A673 (cell line): Measurements from ENCODE around the gene MRTFA. TPM values are rescaled to one million over a fixed set of nuclear protein-coding genes. Genes with fewer than 3 reads are reported as not detected.

Experiments
- BruUV-seq: library from RNA; stranded (reverse); fragments of 400-500 nt; replicated peaks from 2 replicates; lab custom pipeline; 2021; lab: Mats Ljungman, UMichigan
- CTCF ChIA-PET: fragments of 300-600 bp; sonication (Branson Sonifier 250); formaldehyde crosslinking; loops from one replicate; lab custom pipeline; 2022; ENCODE audit warnings: antibody characterized with exemption; lab: Charles Lee
- POLR2A ChIA-PET: fragments of 300-600 bp; sonication (Branson Sonifier 250); formaldehyde crosslinking; loops from one replicate; lab custom pipeline; 2022; ENCODE audit warnings: antibody characterized with exemption; ENCODE audit not compliant: low non-redundant PET; lab: Charles Lee
- DNase-seq: peaks from one replicate; pipeline ENCODE4 v3.0.0-alpha.2; 2015; ENCODE audit warnings: low spot score
- H3K27ac ChIP-seq: fragments of 200-600 bp; sonication (generic); 2 replicates; pipeline ENCODE4 v1.5.1; 2016; ENCODE audit warnings: mixed run types, low read depth, mild to moderate bottlenecking, mixed read lengths, antibody characterized with exemption, low read length; ENCODE audit not compliant: poor library complexity, severe bottlenecking
- H3K27me3 ChIP-seq: fragments of 200-600 bp; sonication (generic); replicated peaks from 2 replicates; pipeline ENCODE4 v1.6.1; 2017; ENCODE audit warnings: mixed run types, low read depth, mild to moderate bottlenecking, mixed read lengths, antibody characterized with exemption, low read length; ENCODE audit not compliant: insufficient read depth, poor library complexity
- H3K36me3 ChIP-seq: fragments of 200-600 bp; sonication (generic); 2 replicates; pipeline ENCODE4 v1.6.1; 2016; ENCODE audit warnings: mixed run types, mild to moderate bottlenecking, mixed read lengths, antibody characterized with exemption, low read length; ENCODE audit not compliant: insufficient read depth, poor library complexity, severe bottlenecking
- H3K4me1 ChIP-seq: fragments of 200-600 bp; sonication (generic); 2 replicates; pipeline ENCODE4 v1.6.1; 2017; ENCODE audit warnings: mixed run types, mild to moderate bottlenecking, mixed read lengths, antibody characterized with exemption, low read length; ENCODE audit not compliant: insufficient read depth, poor library complexity, severe bottlenecking
- H3K4me3 ChIP-seq: fragments of 200-600 bp; sonication (generic); 2 replicates; pipeline ENCODE4 v1.5.1; 2016; ENCODE audit warnings: low read depth, mixed run types, mild to moderate bottlenecking, mixed read lengths, low read length; ENCODE audit not compliant: poor library complexity, severe bottlenecking
- H3K9me3 ChIP-seq: fragments of 200-600 bp; sonication (generic); 2 replicates; pipeline ENCODE4 v1.6.1; 2016; ENCODE audit warnings: mixed run types, low read depth, mild to moderate bottlenecking, mixed read lengths, antibody characterized with exemption, low read length; ENCODE audit not compliant: poor library complexity, severe bottlenecking
- CTCF ChIP-seq: fragments of 300-800, 200-600 bp; sonication (generic); conservative IDR thresholded peaks from 2 replicates; pipeline ENCODE4 v1.5.1; 2017; ENCODE audit warnings: low read depth, mild to moderate bottlenecking, antibody characterized with exemption, low read length, moderate library complexity, mixed read lengths
- EZH2 ChIP-seq: fragments of 200-600 bp; sonication (generic); IDR thresholded peaks from 2 replicates; pipeline ENCODE4 v1.6.1; 2017; ENCODE audit warnings: borderline replicate concordance, low read depth, mild to moderate bottlenecking, mixed read lengths, antibody characterized with exemption, low read length; ENCODE audit not compliant: poor library complexity, severe bottlenecking
- intact Hi-C: fragments of 100-400 bp; cut with micrococcal nuclease; formaldehyde crosslinking; loops from one replicate; pipeline ENCODE4 v1.10.0; 2022; ENCODE audit not compliant: unreplicated experiment
- total RNA-seq: library from RNA; stranded (reverse); gene quantifications from 2 replicates; pipeline ENCODE4 v1.2.3, GENCODE V29; 2021

MRTFA gene
- total RNA-seq, 1 experiment from 2014 or later = 35.8 TPM

- ChIA-PET CTCF (no interaction called here), POLR2A (no interaction called here)
- Histone ChIP-seq H3K27me3 (no peaks in the 10 kb centered on the region), H3K4me1 (peaks cover 31% of the 10 kb centered on the region), H3K27ac (peak overlapping the region; percentile 74), H3K4me3 (no peak overlapping the region), H3K36me3 (no peaks in the 10 kb centered on the region), H3K9me3 (no peaks in the 10 kb centered on the region)
- intact Hi-C loops = no loop called here
- no peak for DNase-seq
- BruUV-seq = no TSS peak
- TF ChIP-seq CTCF = no peak
- TF ChIP-seq EZH2 = no peak
Measured at GRCh38 chr22:40535642-40536041, 100.9 kb downstream of the MRTFA start.

GRCh38 chr22:40535189-40535512 lies 101.4 kb downstream of the MRTFA start:
- intact Hi-C loops = no loop called here
- H3K4me3 ChIP-seq = no peak overlapping the region
- ChIA-PET POLR2A (no interaction called here), CTCF (no interaction called here)
- peaks cover 31% of the 10 kb centered on the region for H3K4me1 ChIP-seq
- peak overlapping the region; percentile 74 for H3K27ac ChIP-seq
- no peak for TF ChIP-seq CTCF
- TF ChIP-seq EZH2 = no peak
- no peaks in the 10 kb centered on the region for H3K36me3 ChIP-seq
- BruUV-seq = no TSS peak
- H3K9me3 ChIP-seq = no peaks in the 10 kb centered on the region
- no peak for DNase-seq
- H3K27me3 ChIP-seq = no peaks in the 10 kb centered on the region

GRCh38 chr22:40534379-40535188 lies 101.9 kb downstream of the MRTFA start:
- Histone ChIP-seq H3K4me3 (peak overlapping the region; percentile 27), H3K9me3 (no peaks in the 10 kb centered on the region), H3K27me3 (no peaks in the 10 kb centered on the region), H3K36me3 (no peaks in the 10 kb centered on the region), H3K27ac (peak overlapping the region; percentile 74), H3K4me1 (peaks cover 31% of the 10 kb centered on the region)
- ChIA-PET CTCF (interaction anchor here (0.6 to 1.4 kb wide), 2 partner anchors 10 to 21 kb away, joined by 3 read pairs; no protein-coding TSS in a partner anchor), POLR2A (no interaction called here)
- BruUV-seq = no TSS peak
- intact Hi-C loops = loop anchor here (5.0 kb wide), 1 partner anchor 103 kb away; the partner anchor contains the start of gene MRTFA
- peak; percentile 36 for DNase-seq
- TF ChIP-seq EZH2 (no peak), CTCF (no peak)
